GM19438 (cell line): ENCODE measurements around the gene PTEN.
A peak's percentile ranks its signal among the peaks of the same experiment; 100 is the strongest.
"Not testable (repeated sequence)": the region's sequence is repeated elsewhere in the genome, so short reads cannot be mapped to it uniquely, and the experiment has no call there.

Experiments used
- ATAC-seq: cut with Tn5 transposase; IDR thresholded peaks from one replicate; pipeline ENCODE4 v1.9.1; 2021; ENCODE audit warnings: low read depth; ENCODE audit not compliant: unreplicated experiment

PTEN gene

DNA sequence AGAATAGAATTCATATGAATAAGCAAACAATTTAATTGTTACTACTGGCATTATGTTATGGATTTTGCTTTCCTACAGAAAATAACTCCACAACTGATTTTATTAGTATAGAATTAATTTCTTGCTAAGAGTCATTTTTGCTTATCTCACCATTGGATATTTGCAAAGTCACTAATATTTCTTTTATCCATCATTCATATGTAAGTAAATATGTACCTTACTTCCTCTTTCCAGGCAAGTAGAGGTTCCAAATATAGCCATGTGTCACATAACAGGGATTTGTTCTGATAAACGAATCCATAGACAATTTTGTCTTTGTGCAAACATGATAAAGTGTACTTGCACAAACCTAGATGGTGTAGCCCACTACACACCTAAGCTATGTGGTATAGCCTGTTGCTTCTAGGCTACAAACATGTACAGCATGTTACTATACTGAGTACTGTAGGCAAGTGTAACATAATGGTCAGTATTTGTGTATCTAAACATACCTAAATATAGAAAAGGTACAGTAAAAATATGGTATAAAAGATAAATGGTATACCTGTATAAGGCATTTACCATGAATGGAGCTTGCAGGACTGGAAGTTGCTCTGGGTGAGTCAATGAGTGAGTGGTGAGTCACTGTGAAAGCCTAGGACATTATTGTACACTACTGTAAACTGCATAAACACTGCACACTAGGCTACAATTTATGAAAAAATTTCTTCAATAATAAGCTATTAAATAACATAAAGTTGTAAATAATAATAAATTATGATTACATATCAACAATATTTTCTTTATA, 18.4 kb upstream of the PTEN start:
- ATAC-seq = no peak

DNA sequence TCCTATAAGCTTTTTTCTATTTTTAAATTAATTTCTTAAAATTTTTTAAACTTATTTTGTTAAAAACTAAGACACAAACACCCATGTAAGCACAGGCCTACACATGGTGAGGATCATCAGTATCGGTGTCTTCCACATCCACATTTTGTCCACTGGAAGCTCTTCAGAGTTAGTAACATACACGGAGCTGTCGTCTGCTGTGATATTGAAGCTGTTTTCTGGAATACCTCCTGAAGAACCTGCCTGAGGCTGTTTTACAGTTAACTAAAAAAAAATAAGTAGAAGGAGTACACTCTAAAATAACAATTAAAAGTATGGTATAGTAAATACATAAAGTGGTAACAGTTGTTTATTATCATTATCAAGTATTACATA, 17.8 kb upstream of the PTEN start:
- ATAC-seq = no peak

DNA sequence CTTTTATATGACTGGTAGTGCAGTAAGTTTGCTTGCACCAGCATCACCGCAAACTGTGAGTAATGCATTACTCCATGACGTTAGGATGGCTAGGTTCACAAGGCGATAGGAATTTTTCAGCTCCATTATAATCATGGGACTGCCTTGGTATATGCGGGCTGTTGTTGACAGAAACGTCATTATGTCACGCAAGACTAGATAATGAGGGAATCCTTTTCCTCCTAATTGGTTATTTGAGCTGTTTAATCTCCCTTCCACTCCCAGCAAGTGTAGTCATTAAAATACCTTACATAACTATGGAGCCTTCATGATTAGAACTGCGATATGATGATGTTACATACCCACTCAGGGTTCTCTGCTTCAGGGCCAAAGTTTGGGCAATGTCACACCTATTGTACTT, 17.4 kb upstream of the PTEN start:
- no peak for ATAC-seq

DNA sequence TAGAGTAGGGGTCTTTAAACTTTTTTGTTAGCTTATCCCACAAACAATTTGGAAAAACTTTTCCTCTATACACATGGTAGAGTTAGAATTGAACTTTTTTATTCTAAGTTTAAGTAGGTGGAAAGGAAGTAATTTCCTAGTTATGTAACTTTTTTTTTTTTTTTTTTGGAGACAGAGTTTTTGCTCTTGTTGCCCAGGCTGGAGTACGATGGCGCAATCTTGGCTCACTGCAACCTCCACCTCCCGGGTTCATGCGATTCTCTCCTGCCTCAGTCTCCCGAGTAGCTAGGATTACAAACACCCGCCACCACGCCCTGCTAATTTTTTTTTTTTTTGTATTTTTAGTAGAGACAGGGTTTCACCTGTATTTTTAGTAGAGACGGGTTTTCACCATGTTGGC, 16.7 kb upstream of the PTEN start:
- ATAC-seq = not testable (repeated sequence)

DNA sequence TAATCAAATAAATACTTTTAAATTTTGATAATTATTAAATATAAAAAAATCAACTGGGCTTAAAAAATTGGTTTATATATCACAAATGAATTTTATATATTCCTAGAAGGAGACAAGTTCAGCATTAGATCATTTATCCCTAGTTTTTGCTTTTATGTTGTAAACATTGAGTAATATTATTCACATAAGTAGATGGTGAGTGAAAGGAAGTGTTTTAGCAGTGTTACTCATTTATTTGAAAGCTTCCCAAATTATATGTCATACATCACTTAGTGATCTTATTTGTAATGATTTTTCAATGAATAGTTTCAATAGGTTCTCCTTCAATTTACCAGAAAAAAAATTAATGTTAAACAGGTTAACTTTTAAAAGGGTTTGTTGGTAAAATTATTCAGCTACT, 15.9 kb upstream of the PTEN start:
- no peak for ATAC-seq

DNA sequence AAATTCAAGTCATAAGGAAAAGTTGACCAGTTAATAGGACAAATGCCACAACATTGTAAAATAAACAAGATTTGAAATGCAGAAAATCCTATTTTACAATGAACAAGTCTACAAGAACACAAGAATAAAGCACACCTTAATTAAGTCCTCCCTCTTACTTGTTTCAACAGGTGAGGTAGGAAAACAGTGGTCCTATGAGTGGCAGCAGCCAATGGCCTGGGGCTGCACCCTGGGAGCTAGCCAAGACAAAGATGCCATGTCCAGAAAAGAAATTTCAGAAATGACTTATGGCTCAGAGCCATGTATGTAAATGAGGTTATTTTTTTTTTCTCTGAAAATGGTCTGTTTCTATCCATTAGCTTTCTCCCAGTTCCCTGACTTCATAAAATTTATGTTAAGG, 14.4 kb upstream of the PTEN start:
- ATAC-seq = no peak

DNA sequence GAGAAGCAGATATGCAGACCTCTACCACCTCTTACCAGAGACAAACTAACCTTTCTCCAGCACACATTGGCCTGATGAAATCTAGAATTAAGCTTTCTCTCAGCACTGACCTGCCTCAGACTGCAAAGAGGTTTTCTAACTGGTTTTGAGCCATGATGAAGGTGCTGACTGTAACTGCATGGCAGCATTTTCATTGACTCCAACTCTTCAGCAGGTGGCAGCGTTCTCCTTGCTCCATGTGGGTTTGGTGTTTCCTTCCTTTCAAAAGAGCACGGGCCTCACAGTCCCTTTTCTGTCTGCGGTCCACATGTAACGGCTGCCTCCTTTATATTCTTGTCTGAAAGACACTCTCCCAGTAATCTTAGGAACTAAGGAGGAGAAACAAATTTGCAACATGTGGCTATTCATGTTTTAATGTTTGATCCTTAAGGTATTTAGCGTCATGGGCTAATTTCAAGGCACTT, 12.7 kb upstream of the PTEN start:
- ATAC-seq = no peak

DNA sequence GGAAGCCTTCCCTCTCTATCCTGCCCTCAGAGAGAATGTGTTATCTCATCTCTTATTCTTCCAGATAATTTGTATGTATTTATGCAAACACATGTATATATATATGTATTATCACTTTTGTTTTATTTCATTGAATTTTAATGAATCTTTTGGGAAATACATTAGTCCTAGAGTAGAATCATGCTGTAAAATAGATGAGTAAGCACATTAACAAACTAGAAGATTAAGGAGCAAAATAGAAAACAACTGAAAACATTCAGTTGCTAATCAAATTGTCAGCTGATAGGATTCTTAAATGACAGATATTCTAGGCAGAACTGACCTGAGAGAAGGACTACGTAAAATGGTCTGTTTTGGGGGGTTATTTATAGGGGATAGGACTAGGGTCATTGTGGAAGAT, 11.3 kb upstream of the PTEN start:
- no peak for ATAC-seq

DNA sequence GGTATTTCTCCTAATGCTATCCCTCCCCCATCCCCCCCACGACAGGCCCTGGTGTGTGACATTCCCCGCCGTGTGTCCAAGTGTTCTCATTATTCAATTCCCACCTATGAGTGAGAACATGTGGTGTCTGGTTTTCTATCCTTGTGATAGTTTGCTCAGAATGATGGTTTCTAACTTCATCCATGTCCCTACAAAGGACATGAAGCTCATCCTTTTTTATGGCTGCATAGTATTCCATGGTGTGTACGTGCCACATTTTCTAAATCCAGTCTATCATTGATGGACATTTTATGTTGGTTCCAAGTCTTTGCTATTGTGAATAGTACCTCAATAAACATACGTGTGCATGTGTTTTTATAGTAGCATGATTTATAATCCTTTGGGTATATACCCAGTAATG, 8.2 kb upstream of the PTEN start:
- ATAC-seq = not testable (repeated sequence)

DNA sequence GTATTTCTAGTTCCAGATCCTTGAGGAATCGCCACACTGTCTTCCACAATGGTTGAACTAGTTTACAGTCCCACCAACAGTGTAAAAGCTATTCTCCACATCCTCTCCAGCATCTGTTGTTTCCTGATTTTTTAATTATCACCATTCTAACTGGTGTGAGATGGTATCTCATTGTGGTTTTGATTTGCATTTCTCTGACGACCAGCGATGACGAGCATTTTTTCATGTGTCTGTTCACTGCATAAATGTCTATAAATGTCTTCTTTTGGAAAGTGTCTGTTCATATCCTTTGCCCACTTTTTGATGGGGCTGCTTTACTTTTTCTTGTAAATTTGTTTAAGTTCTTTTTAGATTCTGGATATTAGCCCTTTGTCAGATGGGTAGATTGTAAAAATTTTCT, 7.8 kb upstream of the PTEN start:
- not testable (repeated sequence) for ATAC-seq

DNA sequence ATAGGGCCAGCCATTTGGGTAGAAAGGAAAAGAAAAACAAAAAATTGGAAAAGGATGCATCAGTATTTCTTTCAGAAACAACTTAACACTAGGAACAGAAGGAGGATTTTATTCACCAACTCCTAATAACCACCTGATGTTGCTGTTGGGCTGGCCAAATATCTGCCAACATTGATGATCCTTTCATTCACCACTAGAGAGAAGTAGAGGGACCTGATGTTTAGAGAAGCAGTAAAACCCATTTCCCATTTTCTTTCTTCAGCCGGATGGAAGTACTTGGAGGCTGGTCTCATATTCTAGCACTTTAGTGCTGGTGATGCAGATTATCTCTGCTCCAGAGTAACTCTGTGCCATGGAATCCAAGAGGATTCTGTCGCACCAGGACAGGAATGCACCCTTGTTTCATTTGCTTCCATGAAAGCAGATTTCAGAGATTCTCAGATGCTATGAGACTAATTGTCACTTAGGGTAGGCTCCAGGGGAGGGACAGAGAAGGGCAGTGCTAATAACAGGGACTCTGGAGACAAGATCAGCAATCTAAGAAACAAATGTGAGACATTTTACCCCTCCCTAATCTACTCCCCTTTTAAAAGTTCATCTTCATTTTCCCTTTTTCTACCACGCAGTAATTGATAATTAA, 3.1 kb upstream of the PTEN start:
- no peak for ATAC-seq

DNA sequence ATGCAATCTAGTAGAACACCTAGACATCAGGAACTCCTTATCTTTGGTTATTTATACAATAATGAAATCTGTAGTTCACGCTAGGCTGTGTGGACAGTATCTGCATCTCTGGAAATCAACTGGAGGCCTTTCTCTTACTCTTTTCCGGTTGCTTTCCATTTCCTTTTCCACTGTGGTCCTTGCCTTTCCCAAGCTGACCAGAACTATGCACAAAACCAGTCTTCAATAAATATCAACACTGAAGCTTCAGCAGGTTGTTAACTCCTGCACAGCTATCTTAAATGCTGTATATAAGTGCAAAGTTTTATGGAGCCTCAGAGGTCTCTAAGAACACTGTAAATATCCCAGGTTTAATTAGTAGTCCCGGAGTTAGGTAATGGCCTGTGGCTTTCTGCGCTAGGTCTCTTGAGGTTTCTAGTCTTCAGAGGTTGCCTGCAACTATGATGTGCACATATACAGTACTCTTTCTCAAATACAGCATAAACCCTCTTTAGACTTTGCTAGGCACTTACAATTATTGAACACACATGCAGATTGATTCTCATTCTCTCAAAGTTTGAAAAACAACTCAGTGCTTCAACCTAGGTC, 2.5 kb upstream of the PTEN start:
- ATAC-seq = no peak

DNA sequence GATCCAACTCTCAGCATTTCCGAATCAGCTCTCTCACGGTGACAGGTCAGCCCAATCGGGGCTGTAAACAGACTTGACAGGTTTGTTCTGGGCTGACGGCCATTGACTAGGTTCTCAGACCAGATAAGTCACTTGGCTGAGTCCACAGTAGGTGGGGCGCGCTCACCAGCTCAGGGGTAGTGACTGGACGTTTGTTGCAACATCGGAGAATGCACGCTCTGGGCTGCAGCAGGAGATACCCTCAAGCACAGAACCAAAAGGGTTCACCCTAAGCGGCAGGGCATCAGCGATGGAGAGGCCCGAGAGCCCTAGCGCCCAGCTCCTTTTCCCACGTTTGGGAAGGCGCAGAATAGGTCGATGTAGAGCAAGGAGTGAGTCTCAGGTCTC, 1.9 kb upstream of the PTEN start:
- peak; percentile 15 for ATAC-seq

DNA sequence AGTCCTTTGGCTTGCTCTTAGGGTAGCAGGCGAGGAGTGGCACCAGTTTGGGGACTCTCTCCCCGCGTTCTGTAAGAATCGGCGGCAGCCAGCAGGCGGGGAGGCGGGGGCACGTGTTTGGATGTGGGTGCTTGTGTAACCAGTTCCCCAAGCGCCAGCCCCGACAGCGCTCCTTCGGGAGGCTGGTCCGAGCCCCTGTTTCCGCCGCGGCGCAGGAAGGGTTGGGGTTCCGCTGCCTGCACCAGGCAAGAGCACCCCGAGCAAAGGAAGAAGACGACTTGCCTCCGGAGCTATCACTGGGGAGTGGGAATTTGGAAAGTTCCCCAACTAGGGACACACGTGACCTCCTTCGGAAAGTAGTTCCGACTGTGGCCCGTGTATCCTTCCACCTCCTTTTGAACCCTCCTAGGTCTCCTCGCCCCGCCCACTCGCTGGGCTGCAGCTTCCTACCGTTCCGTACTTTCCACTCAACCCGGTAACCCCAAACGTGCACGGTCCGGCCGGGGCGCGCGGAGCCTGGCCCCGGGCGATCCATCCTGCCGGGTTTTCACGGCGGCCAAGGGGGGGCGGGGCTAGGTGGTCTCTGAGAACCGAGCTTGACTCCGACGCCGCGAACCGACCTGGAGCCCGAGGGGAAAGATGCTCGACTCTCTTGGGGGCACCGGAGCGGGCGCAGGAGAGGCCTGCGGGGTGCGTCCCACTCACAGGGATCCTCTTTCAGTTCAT, 1.3 kb upstream of the PTEN start:
- ATAC-seq = peak; percentile 49

DNA sequence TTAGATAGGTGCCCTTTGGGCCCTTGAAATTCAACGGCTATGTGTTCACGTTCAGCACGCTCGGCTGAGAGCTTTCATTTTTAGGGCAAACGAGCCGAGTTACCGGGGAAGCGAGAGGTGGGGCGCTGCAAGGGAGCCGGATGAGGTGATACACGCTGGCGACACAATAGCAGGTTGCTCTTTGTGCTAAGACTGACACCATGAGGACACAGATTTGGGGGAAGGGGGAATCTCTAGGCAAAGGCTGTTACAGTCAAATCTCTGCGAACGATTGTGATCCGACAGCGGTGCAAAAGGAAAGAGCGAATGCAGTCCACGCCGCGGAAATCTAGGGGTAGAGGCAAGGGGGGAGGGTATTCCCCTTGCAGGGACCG, 759 bp upstream of the PTEN start:
- peak; percentile 8 for ATAC-seq

DNA sequence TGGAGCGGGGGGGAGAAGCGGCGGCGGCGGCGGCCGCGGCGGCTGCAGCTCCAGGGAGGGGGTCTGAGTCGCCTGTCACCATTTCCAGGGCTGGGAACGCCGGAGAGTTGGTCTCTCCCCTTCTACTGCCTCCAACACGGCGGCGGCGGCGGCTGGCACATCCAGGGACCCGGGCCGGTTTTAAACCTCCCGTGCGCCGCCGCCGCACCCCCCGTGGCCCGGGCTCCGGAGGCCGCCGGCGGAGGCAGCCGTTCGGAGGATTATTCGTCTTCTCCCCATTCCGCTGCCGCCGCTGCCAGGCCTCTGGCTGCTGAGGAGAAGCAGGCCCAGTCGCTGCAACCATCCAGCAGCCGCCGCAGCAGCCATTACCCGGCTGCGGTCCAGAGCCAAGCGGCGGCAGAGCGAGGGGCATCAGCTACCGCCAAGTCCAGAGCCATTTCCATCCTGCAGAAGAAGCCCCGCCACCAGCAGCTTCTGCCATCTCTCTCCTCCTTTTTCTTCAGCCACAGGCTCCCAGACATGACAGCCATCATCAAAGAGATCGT, 598 bp downstream of the PTEN start:
- ATAC-seq = not testable (repeated sequence)

DNA sequence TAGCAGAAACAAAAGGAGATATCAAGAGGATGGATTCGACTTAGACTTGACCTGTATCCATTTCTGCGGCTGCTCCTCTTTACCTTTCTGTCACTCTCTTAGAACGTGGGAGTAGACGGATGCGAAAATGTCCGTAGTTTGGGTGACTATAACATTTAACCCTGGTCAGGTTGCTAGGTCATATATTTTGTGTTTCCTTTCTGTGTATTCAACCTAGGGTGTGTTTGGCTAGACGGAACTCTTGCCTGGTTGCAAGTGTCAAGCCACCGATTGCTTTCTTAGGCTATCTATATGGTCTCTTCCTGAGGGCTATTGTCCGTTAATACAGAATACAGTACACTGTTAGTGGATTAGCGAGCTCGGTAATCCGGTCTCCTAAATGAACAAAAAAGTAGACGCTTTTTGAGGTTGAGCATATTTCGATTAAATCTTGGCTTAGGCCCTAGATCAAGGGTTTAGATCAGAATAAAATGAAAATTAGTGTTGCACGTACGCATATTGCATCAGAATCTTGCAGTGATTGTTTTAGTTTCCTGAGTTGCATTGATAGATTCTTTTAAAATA, 1.2 kb downstream of the PTEN start:
- ATAC-seq = no peak

DNA sequence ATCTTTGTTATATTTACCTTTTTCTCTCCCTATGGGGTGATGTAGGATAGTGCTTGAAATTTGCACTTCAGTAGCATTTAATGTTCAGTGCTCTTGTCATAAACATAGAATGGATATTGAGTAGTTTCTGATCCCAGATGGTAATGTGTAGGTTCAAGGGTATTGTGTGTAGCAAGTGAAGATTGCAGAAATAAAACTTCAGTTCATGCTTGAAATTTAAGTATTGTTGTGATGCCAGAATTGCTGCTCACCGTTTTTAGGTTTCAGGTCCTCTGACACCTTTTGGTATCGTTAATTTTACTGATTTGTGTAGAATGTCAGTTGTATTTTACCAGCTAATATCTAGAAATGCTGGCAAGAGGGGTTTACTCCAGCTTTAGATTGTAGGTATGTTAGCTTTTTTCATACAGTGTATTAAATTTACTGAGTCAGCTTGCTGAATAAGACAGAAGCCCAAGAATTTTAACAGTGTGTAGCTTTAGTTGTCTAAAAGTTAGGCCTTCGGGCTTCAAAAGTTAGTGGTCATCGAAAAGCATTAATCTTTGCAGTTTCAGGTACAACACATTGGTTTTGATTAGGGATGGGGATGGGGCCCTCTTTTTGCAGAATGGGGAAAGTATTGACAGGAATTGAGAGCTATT, 1.9 kb downstream of the PTEN start:
- ATAC-seq = no peak

DNA sequence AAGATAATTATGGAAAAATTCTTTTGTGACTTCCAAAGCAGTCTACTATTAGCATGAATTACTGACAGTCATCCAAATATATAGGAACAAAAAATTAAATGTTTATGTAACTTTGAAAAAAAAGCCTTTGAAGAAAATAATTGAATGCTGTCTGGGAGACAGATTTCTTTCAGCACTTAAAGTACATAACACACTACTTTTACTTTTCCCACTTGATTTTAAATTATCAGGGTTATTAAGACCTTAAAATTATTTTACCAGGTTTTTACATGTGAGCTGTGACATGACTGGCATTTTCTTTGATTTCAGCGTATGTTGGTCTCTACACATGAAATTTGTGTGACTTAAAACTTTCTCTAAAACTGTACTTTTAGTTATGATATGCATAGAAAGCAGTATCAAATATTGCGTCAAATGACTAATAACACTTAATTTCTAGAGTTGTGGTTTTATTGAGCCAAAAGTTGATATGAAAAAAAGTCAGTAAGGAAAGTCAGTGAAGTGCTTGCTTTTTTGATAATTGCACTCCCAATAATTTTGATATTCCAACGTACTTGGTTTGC, 3.1 kb downstream of the PTEN start:
- ATAC-seq = no peak

DNA sequence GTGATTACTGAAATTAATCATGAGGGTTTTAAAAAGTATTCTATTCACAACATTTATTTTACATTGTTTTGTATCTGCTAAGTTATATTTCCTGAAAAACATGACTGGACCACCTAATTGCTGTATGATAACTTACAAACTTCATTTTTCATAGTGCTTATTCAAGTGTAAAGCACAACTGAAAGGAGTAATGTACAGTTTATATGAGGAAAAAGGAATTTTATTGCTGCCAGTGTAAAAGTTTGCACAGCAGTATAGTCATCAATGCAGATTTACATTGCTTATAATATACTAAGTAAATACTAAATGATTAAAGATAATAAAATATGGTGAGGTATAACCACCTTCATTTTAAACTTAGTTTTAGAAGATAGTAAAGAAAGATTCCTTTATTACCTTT, 4.0 kb downstream of the PTEN start:
- ATAC-seq = no peak
